SW480 (cell line): Measurements from ENCODE around the gene ANXA8.
"Not testable (repeated sequence)": the region's sequence is repeated elsewhere in the genome, so short reads cannot be mapped to it uniquely, and the experiment has no call there.

ENCODE experiments used
- DNase-seq: peaks from one replicate; pipeline ENCODE4 v3.0.0-alpha.2; 2016; ENCODE audit warnings: low spot score

ANXA8 gene, protein sequence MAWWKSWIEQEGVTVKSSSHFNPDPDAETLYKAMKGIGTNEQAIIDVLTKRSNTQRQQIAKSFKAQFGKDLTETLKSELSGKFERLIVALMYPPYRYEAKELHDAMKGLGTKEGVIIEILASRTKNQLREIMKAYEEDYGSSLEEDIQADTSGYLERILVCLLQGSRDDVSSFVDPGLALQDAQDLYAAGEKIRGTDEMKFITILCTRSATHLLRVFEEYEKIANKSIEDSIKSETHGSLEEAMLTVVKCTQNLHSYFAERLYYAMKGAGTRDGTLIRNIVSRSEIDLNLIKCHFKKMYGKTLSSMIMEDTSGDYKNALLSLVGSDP

DNA sequence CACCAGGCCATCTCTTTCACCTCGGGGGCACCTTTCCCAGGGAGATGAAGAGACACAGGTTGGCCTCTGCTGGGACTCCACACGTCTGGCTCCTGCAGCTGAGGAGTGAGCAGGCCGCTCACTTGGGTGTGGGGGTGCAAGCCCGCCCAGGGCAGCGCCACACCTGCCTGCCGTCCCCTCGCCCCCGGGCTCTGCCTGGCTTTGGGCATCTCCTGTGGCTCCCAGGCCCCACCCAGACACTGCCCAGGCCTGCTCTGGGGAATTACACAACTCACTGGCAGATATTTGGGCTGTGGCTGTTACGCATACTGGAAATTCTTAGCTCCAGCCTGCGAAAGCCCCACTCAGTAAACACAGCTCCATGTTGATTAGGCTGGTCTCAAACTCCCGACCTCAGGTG lies at the start of gene ANXA8:
Gene ANXA8, minus strand, starts transcription at position 193 of the 400 bp plus-strand sequence. Its CDS starts 182 bp downstream, at position 11.
- not testable (repeated sequence) for DNase-seq

DNA sequence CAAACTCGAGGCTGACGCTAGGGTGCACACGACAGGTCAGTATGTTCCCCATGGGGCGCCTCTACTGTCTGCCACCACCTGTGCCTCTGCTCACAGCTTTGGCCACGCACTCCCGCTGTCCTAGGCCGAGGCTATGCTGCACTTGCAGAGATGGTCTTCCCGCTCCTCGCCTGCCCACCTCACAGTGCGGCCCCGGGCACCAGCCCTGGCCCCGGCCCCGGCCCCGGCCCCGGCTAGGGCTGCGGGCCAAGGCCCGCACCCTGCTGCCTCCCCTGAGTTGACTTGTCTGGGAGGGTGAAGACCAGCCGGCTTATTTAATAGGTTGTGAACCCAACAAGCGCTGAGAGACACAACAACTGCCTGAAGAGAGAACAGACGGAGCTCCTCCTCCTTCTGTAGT lies 39.6 kb upstream of the ANXA8 start, which contains the start of gene AGAP9:
Gene AGAP9, minus strand, starts transcription at position 164 of the 400 bp plus-strand sequence. Its CDS starts 112 bp downstream, at position 52.
- not testable (repeated sequence) for DNase-seq

DNA sequence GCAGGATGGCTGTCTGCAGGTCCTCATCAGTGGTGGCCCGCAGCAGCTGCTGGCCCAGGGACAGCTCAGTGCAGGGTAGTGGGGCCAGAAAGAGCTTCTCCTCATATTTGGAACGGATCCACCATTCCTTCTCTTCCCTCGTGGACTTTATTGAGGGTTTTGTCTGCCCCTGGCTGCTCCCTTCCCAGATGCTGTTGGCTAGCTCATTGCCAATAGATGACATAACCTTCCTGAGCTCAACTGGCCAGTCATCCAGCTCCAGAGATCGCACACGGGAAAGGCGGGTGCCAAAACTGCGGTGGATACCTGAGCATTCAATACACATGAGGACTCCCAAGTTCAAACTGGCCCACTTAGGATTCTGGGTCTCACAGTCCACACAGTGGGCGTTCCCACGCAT lies 18.4 kb upstream of the ANXA8 start:
- not testable (repeated sequence) for DNase-seq

DNA sequence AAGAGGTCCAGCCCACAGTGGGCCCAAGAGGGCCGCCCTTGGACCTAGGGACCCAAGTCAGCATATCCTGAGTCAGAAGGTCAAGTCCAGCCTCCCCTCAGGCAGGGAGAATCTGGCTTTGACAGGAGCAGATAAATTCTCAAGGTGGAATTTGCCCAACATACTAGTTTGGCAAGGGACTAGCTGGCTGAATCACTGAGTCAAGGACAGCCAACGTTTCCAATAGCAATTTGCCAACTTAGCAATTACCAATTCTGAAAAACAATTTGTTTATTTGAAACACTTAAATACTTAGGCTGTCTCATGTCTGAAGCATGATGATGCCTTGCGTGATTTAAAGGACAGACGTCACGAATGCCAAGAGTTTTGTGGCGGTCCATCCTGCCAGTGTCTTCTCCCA lies 10.3 kb upstream of the ANXA8 start:
- DNase-seq = not testable (repeated sequence)

DNA sequence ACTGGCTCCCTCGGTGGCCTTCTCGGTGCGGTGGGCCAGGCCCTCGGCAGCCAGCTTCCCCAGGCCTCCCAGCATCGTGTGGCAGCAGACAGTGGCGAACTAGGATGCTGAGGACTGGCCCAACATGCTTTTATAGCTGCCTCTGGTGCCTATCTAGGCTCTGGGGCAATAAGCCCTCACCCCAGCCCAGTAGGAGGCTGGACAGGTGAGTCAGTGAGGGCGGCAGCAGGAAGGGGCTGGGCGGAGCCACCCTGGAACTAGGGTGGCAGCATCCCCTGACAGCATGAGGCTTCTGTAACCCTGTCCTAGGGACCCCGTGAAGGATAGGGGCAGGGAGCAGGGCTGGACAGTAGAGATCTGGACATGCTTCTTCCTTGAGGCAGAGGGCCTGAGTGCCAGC lies 7.7 kb upstream of the ANXA8 start, which contains the start of gene FAM25G:
Gene FAM25G, minus strand, starts transcription at position 101 of the 400 bp plus-strand sequence. Its CDS starts 26 bp downstream, at position 75.
- DNase-seq = not testable (repeated sequence)

DNA sequence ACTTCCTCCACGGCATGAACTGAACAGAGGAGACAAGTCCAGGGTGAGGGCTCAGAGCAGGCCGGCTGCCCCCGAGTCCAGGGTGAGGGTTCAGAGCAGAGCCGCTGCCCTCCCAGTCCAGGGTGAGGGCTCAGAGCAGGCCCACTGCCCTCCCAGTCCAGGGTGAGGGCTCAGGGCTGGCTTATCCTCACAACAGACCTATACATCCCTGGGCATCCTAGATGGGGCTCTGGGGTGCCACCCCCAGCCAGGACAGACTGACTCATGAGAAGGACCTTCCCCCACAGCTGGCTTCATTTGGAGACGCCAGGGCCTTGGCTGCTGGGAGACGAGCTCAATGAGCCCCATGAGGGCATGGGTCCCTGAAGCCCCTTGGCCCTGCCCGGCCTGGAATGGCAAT lies 5.7 kb upstream of the ANXA8 start:
- DNase-seq = not testable (repeated sequence)

DNA sequence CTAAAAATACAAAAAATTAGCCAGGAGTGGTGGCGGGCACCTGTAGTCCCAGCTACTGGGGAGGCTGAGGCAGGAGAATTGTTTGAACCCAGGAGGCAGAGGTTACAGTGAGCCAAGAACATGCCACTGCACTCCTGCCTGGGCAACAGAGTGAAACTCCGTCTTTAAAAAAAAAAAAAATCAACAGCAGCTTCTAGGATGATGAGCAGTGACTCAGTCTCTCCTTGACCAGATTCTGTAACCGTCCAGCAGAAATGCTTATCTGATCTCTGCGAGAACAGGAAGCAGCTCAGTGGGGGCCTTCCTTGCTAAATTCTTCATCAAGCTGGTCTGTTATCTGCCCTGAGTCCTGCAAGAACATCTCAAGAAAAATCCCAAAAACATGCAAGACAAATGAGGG lies 2.0 kb upstream of the ANXA8 start:
- DNase-seq = not testable (repeated sequence)

DNA sequence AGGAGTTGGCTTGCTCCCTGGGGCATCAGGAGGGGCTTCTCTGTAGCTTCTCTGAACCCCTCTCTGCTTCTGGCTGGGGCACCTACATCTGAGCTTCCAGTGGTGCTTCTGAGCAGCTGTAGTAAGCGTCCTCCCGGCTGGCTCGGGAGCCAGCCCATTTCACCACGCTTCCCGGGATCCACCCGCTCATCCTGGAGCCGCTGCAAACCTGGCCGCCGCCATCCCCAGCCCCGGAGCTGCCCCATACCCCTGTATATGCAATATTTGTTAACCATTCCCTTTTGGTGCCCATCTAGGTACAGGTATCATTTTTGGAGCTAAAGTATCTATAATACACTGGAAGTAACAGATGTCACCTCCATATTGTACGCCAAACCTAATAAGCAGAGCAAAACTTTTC lies 871 bp upstream of the ANXA8 start:
- DNase-seq = not testable (repeated sequence)

DNA sequence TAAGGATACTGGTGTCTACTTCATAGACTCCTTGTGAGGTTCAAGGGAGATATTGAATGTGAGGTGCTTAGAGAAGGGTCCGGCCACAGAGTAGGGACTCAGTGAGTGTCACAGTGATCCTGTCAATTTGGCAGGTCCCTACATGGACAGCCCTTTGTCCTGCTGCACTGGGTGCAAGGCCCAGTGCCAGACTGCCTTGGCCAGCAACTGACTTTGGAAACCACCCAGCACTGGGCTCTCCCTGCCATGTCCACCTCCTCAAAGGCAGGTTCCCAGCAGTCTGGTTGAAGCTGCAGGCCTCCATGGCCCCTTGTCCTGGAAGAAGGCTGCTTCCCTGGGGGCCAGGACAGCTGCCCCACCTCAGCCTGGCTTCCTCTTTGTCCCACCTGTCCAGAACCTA lies 1.5 kb downstream of the ANXA8 start:
- DNase-seq = not testable (repeated sequence)

DNA sequence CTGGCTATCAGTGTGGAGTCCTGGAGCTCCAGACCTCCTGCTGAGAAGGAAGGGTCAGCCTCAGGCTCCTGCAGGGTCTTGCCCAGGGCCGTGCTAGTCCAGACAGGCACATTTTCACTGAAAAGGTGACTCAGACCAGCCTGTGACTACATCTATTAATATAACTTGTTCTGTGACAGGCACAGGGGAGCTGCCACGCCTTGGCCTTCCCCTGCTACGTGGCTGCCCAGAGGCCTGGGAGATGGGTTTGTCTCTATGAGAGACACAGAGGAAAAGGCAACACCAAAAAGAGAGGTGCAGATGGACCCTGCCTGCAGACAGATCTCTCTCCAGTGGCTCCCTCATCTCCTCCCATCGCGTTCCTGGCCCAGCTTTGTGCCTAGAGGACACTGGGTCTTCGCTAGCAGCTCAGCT lies 2.1 kb downstream of the ANXA8 start:
- DNase-seq = not testable (repeated sequence)

DNA sequence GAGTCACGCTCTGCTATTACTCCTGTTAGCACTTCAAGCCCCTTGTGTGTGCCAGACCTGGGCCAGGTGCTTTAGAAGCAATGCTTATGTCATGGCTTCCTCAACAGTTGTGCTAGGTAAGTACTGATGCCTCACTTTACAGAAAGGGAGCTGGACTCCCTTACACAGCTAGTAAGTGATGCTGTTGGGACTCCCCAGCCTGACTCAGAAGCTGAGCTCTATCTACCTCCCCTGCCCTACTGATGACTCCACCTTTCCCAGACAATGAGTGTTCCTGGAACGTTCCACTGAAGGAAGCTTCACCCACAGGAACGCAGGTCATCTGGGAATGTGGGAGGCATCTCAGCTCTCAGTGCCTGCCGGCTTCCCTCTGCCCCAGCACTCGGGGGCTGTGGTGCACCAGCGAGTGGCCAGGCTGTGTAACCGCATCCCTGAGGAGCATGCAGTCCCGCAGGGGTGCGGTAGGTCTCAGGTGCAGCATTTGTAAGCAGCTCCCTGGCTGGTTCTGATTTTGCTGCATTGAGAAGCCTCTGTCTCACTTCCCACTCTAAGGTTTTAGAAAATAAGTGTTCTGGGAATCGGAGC lies 2.6 kb downstream of the ANXA8 start:
- not testable (repeated sequence) for DNase-seq

DNA sequence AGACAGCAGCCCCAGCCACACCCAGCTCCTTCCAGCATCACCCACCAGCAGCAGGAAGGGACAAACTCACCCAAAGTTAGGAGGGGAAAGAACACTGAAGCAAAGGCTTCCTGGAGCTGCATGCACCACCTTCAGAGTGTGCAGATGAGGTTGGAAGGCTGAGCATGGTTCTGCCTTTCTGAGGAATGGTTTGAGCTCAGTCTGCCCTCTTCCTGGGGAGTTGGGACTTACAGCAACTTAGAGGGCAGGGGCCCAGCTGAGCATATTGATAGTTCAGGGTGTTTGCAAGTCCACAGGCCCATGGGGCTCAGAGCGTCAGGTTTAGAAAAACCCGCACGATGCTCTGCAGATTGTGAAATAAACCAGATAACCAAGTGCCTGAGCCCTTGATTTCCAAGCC lies 3.8 kb downstream of the ANXA8 start:
- not testable (repeated sequence) for DNase-seq

DNA sequence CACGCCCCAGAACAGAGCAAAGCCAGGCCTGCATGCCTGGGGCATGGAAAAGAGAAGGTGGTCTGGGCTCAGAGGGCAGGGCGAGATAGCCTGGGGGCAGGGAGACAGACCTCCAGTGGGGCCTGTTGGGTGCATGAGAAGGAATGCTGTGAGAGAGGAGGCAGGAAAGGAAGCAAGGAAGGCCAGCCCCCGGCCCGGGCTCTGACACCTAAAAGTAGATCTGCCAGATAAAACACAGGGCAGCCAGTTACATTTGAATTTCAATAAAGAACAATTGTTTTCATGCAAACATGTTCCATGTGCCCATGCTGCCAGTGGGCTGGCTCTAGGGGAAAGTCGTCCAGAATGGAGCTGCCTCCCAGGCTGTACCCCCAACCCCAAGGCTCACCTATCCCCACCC lies 5.8 kb downstream of the ANXA8 start:
- DNase-seq = not testable (repeated sequence)

DNA sequence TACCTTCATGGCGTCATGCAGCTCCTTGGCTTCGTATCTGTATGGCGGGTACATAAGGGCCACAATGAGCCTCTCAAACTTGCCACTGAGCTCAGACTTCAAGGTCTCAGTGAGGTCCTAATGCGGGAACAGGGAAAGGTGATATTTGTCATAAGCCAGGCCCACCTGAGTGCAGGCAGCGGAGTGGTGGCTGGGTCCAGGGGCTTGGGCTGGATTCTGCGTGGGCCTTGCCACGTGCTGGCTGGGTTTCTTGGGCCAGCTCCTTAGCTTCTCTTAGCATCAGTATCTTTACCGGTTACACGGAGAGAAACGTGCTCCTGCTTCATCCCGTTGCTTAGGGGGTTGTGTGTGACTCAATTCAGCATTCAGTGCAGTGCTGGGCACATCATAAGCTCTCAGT lies 6.8 kb downstream of the ANXA8 start:
- not testable (repeated sequence) for DNase-seq

DNA sequence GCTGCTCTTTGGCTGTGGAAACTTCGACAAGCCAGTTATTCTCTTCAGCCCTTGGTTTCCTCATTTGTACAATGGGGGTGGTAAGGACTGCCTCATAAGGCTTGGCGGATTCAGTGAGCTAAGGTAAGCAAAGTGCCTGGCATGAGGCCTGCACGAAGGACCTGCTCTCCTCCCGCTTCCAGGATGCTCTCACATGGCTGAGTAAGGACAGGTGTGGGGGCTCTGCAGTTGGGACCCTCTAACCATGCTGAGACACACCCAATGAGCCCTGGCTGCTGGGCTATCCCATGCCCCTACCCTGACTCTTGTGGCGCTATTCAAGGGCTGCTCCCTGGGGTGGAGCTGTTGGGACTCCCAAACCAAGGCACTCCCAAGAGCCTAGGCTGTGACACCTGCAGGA lies 8.8 kb downstream of the ANXA8 start:
- not testable (repeated sequence) for DNase-seq

DNA sequence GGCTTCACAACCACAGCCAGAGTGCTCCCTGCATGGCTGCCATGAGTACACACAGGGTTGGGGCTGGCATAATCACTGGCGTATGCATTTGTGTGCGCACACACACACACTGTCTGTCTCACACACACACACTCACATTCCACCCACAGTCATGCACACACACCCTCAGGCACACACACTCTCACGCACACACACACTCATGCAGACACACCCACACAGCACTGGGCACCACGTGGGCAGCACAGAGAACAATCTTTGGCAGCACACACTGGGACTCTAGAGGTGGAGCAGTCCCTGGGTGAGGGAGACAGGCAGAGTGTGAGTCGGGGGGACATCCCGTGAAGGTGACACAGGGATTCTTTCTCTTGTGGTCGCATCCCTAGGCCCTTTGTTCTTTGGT lies 10.4 kb downstream of the ANXA8 start:
- not testable (repeated sequence) for DNase-seq

DNA sequence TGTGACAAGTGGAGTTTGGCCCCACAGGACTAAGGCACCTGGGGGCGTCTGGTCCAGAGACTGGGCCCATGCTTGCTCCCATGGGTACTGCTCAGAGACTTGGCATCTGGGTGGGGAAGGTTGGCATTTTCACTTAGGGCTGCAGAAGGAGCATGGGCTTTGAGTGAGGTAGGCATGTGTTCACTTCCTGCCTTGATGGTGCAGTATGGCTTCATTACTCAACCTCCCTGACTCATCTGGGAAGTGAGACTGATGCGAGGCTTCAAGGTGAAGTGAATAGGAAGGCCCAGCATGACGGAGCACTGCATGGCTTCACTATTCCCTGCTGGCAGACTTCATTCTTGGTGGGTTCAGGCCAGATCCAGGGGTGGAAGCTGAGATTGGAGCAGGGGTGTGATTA lies 11.3 kb downstream of the ANXA8 start:
- not testable (repeated sequence) for DNase-seq

DNA sequence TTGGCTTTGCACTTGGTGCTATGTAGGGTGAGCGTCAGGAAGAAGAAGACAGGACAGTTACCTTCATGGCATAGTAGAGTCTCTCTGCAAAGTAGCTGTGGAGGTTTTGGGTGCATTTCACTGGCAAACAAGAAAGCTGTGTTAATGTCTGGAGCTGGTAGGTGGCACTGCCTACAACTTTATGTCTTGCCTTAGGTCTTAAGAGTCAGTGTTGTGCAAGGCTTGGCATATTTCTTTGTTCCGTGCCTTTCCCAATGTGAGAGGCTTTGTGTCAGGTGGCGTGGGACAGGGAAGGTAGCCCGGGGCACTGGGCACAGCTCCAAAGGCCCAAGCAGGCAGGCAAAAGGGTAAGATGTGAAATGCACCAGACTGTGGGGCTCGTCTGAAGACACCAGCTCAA lies 11.8 kb downstream of the ANXA8 start:
- not testable (repeated sequence) for DNase-seq

DNA sequence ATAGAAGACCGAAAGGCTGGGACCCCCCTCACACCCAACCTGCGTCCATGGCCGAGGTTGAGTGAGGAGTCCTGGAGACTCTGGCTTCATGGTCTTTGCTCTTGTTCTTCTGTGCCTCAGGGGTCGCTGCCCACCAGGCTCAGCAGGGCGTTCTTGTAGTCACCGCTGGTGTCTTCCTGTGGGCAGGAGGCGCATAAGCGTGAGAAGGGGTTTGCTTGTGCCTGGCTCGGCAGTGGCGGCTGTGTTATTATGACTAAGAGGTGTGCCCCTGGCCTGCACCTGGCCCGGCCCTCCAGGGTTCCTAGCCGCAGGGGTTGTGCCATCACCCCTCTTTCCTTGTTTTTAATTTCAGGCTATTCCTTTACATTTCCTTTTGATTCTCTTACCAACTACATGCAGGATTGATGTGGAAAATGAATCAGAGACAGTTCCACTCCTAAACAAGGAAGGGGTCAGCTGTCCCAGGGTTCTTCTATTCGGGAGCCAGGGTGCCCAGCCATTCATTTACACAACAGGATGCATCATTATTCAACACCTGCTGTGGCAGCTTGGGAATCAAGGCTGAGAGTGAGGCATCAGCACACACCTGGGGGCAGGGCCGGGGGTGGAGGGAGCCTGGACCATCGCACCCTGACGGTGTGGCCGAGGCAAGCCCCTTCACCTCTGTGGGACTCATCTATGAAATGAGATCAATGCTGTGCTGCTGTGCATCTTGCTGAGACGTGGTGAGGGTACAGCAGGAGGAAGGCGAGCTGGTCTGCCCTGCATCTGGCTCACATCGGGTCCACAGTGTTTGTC lies 15.0 kb downstream of the ANXA8 start:
- not testable (repeated sequence) for DNase-seq

DNA sequence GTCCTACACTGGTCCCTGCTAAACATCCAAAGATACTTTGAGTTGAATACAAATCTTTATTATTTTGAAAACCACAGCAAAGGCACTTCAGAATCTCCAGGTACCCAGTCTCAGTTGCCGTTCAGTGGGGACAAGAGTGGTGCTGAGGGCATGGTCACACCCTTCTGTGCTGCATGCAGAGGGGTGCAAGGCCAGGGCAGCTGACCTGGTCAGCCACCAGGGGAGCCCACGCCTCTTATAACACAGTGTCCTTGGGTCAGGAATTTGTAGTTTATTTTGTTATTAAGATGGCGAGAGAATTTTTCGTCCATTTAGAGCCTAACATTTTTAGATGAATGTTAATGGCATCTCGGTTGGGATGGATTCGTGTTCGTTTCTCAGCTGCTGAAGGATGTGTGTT lies 16.0 kb downstream of the ANXA8 start:
- DNase-seq = not testable (repeated sequence)

DNA sequence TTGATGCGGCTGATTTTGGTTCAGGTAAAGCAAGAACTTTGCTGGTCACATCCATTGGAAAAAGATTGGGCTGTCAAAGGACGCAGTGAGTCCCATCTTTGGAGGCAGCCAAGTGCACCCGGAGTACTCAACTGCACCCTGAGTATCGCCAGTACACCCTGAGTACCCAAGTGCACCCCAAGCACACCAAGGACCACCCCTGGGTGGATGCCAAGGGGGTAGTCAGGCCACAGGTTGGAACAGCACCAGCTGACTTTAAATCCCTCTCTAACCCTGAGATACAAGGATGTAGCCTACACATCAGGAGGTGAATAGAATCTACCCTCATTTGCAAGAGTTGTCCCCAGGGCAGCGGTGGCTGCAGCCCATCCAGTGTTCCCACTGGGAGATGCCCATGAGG lies 16.5 kb downstream of the ANXA8 start:
- DNase-seq = not testable (repeated sequence)

DNA sequence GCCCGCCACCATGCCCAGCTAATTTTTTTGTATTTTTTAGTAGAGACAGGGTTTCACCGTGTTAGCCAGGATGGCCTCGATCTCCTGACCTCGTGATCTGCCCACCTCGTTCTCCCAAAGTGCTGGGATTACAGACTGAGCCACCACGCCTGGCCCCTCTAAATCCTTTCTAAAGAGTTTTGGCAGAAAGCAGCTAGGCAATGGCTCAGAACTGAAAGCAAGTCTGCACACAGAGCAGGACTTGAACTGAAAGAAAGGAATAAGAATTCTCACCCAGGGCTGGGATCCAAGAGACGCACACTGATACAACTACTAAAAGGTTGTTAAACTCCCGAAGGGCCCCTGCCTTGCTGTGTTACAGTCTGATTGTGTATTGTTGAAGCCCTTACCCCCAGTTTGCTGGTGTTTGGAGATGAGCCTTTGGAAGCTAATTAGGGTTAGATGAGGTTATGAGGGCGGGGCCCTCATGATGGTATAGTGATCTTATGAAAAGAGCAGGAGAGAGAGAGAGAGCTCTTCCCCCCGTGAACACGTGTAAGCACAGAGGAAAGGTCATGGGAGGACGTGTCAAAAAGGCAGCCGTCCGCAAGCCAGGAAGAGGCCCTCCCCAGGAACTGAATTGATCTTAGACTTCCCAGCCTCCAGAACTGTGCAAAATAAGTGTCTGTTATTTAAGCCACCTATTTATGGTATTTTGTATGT lies 18.5 kb downstream of the ANXA8 start:
- DNase-seq = not testable (repeated sequence)
